K562 (cell line): ENCODE results near the gene FGFBP2. TPM values are rescaled to one million over a fixed set of nuclear protein-coding genes. Genes with fewer than 3 reads are reported as not detected.
"Not testable (repeated sequence)": the region's sequence is repeated elsewhere in the genome, so short reads cannot be mapped to it uniquely, and the experiment has no call there.

ENCODE experiments used
- ATAC-seq: fragments of 200-7000 bp; cut with Tn5 transposase; 3 replicates; pipeline ENCODE4 v1.9.1; 2020; ENCODE audit warnings: moderate library complexity
- BruUV-seq: library from RNA; stranded (reverse); fragments of 400-500 nt; replicated peaks from 2 replicates; lab custom pipeline; 2021; lab: Mats Ljungman, UMichigan
- CTCF ChIA-PET: fragments of 300-600 bp; formaldehyde crosslinking; extraction: SDS; loops from one replicate; lab custom pipeline; 2021; ENCODE audit warnings: low intra/inter-chr PET ratio; lab: Yijun Ruan, JAX
- POLR2A ChIA-PET: fragments of 300-600, 350-650 bp; sonication (Branson Sonifier 250); formaldehyde crosslinking; extraction: SDS; loops from one replicate; lab custom pipeline; 2021; ENCODE audit warnings: antibody characterized with exemption, inconsistent platforms; lab: Yijun Ruan, JAX
- DNase-seq, 4 experiments: peaks; one replicate each; pipeline versions ENCODE4 v3.0.0 to v3.0.0-alpha.2; 2011 to 2018; ENCODE audit warnings: low spot score in 3 of 4, mixed read lengths in 3 of 4; ENCODE audit errors: extremely low read depth in 1 of 4
- FAIRE-seq: peaks from 2 replicates; lab custom pipeline; 2011; peaks lifted over from hg19 to GRCh38; lab: Jason Lieb, UNC
- H2AFZ ChIP-seq: 2 replicates; pipeline ENCODE4 v1.6.0; 2011; ENCODE audit warnings: low read depth, low read length, control low read depth, inconsistent platforms
- H3K27ac ChIP-seq: fragments of 200-600 bp; 3 replicates; pipeline ENCODE4 v1.8.0; 2011; ENCODE audit warnings: low read depth, mild to moderate bottlenecking, control low read depth, inconsistent platforms, low read length, moderate library complexity, mixed read lengths; ENCODE audit errors: extremely low read depth
- H3K27me3 ChIP-seq, 2 experiments: fragments of 300-600 bp in 1 of 2; 2 replicates in 1 of 2; 3 replicates in 1 of 2; pipeline versions ENCODE4 v1.6.0 to v1.8.0; 2011; ENCODE audit warnings: inconsistent platforms in 2 of 2, low read length in 2 of 2, mild to moderate bottlenecking in 1 of 2, mixed read lengths in 1 of 2, moderate library complexity in 1 of 2; ENCODE audit not compliant: control insufficient read depth in 2 of 2, insufficient read depth in 2 of 2
- H3K36me3 ChIP-seq: fragments of 300-600 bp; 3 replicates; pipeline ENCODE4 v1.8.0; 2011; ENCODE audit warnings: mild to moderate bottlenecking, low read length, inconsistent platforms; ENCODE audit not compliant: control insufficient read depth, insufficient read depth
- H3K4me1 ChIP-seq, 2 experiments: fragments of 200-600 bp in 1 of 2; replicated peaks in 1 of 2; 2 replicates in 1 of 2; 3 replicates in 1 of 2; pipeline versions ENCODE4 v1.5.1 to v1.8.0; 2011; ENCODE audit warnings: inconsistent platforms in 2 of 2, low read length in 2 of 2, mild to moderate bottlenecking in 1 of 2, mixed read lengths in 1 of 2, moderate library complexity in 1 of 2; ENCODE audit not compliant: control insufficient read depth in 2 of 2, insufficient read depth in 2 of 2
- H3K4me2 ChIP-seq: 2 replicates; pipeline ENCODE4 v1.6.1; 2011; ENCODE audit warnings: low read length, control low read depth, inconsistent platforms, mixed read lengths; ENCODE audit not compliant: insufficient read depth
- H3K4me3 ChIP-seq: fragments of 200-600 bp; sonication (generic), shearing (Covaris generic); 2 replicates; pipeline ENCODE4 v1.5.1; 2016; ENCODE audit warnings: control low read depth, inconsistent platforms
- H3K79me2 ChIP-seq: fragments of 200-600 bp; 3 replicates; pipeline ENCODE4 v1.8.0; 2011; ENCODE audit warnings: low read length, inconsistent platforms; ENCODE audit not compliant: control insufficient read depth, insufficient read depth
- H3K9ac ChIP-seq, 2 experiments: 2 replicates each; pipeline versions ENCODE4 v1.6.0 to v1.6.1; 2011; ENCODE audit warnings: low read depth in 2 of 2, low read length in 2 of 2, control low read depth in 1 of 2, inconsistent platforms in 1 of 2, mild to moderate bottlenecking in 1 of 2, mixed read lengths in 1 of 2; ENCODE audit not compliant: insufficient read depth in 1 of 2
- H3K9me1 ChIP-seq: one replicate; pipeline ENCODE4 v1.6.0; 2011; ENCODE audit warnings: inconsistent platforms, mild to moderate bottlenecking, low read length, moderate library complexity; ENCODE audit not compliant: control insufficient read depth, insufficient read depth
- H3K9me3 ChIP-seq: replicated peaks from 2 replicates; pipeline ENCODE4 v1.5.1; 2011; ENCODE audit warnings: low read depth, low read length, inconsistent platforms; ENCODE audit not compliant: control insufficient read depth, insufficient read depth
- H4K20me1 ChIP-seq: replicated peaks from 2 replicates; pipeline ENCODE4 v1.6.1; 2011; ENCODE audit warnings: low read length, inconsistent platforms, mixed read lengths; ENCODE audit not compliant: control insufficient read depth, insufficient read depth
- ARHGAP35 ChIP-seq: fragments of 450-650 bp; IDR thresholded peaks from 2 replicates; pipeline ENCODE4 v1.6.1; 2018; ENCODE audit not compliant: partially characterized antibody
- GTF2E2 ChIP-seq: fragments of 200-800 bp; sonication (Bioruptor generic); IDR thresholded peaks from 2 replicates; pipeline ENCODE4 v1.6.1; 2016; ENCODE audit warnings: missing genetic modification characterization, missing compliant biosample characterization
- NR2F6 ChIP-seq: fragments of 450-650 bp; formaldehyde crosslinking; IDR thresholded peaks from 2 replicates; pipeline ENCODE4 v1.4.0; 2020; ENCODE audit warnings: mild to moderate bottlenecking
- PTBP1 ChIP-seq: fragments of 200-400 bp; formaldehyde crosslinking; IDR thresholded peaks from 2 replicates; pipeline ENCODE4 v1.6.1; 2017; ENCODE audit warnings: low read depth, low read length
- RFX5 ChIP-seq: IDR thresholded peaks from 2 replicates; pipeline ENCODE4 v1.6.1; 2011; ENCODE audit warnings: low read depth, mild to moderate bottlenecking, improper control_type of control experiment, low read length
- SMC3 ChIP-seq: conservative IDR thresholded peaks from 2 replicates; pipeline ENCODE4 v1.6.1; 2011; ENCODE audit warnings: low read depth, low read length, improper control_type of control experiment; ENCODE audit not compliant: insufficient read depth
- TSHZ1 ChIP-seq: fragments of 250-450 bp; sonication (Bioruptor Pico); IDR thresholded peaks from 2 replicates; pipeline ENCODE4 v1.4.0; 2020; ENCODE audit warnings: mild to moderate bottlenecking, moderate library complexity
- WGBS: fragments of 100-300 bp; shearing (Covaris generic); methylation state at CpG from one replicate; pipeline ENCODE4 v1.1.6; 2016; ENCODE audit warnings: low coverage, mixed read lengths; ENCODE audit not compliant: insufficient coverage; ENCODE audit errors: missing lambda C conversion rate; 5-methylcytosine and 5-hydroxymethylcytosine counted together
- in situ Hi-C: fragments of 300-500 bp; cut with MboI; formaldehyde crosslinking; loops from 4 replicates; pipeline ENCODE4 v1.15.0; 2018; ENCODE audit warnings: inconsistent platforms, mixed read lengths
- intact Hi-C: fragments of 100-400 bp; cut with micrococcal nuclease; formaldehyde crosslinking; loops from 2 replicates; pipeline ENCODE4 v1.14.2; 2022
- polyA plus RNA-seq, 8 experiments: library from polyadenylated mRNA; depleted of rRNA in 4 of 8; stranded (reverse) in 5 of 8; unstranded in 3 of 8; fragments of >200 nt; fragmentation: Nextera tagmentation in 2 of 8; fragmentation: Illumina TruSeq in 1 of 8; extraction: Ambion mirVana in 2 of 8; extraction: Trizol in 1 of 8; gene quantifications; 2 replicates each; pipeline versions ENCODE4 v1.2.1 to v1.2.3, GENCODE V29; 2011 to 2014; ENCODE audit warnings: inconsistent platforms in 1 of 8, missing spikeins in 1 of 8
- total RNA-seq, 7 experiments: library from RNA; depleted of rRNA in 6 of 7; stranded (reverse); fragments of >200 nt in 6 of 7; fragmentation: Illumina TruSeq in 2 of 7; extraction: Trizol in 2 of 7; gene quantifications; 2 replicates each; pipeline versions ENCODE4 v1.2.1 to v1.2.3, GENCODE V29; 2011 to 2021; ENCODE audit warnings: low replicate concordance in 1 of 7
- TF ChIP-seq, protein P1 (sequence below): fragments of 250-450 bp; sonication (Bioruptor Pico); IDR thresholded peaks from 2 replicates; pipeline ENCODE4 v1.4.0; 2020; ENCODE audit warnings: borderline replicate concordance

FGFBP2 gene
- total and polyA plus RNA-seq, 9 of the 15 experiments (the other 6 are each of a cell fraction or from before 2014, with no cell fraction given): not detected

DNA sequence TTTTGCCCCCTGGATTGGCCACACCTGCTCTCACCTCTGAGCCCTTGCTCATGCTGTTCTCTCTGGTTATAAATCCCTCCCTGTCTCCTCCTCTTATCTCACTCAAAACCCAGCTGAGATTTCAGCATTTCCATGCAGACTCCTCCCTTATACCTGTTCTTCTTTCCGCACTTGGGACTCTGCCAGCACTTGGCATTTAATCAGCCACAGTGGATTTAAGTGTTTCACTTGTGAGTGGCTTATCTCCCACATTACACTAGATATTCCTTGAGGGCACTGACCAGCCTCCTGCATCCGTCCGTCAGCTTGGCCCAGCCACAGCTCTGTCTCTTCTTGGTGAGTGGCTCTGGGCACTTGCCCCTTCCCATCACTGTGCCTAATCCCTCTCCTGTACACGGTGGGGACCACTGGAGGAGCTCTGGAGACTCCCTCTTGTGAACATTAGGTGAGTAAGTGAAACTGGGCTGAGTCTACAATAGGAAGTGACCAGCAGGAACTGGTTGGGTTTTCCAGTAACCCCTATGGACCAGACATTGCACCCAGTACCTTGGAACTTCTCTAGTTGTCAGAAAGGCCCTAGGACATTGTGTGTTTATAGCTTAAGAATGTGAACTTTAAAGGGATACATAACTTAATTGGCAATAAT, 44.4 kb downstream of the FGFBP2 start (continued):
- TF ChIP-seq PTBP1: no peak

- Histone ChIP-seq H3K4me2 (no peak overlapping the region), H3K27me3 (peaks cover 0 to 8% of the 10 kb centered on the region in 2 experiments; a peak in 2 of 5 replicates), H3K4me1 (no peaks in the 10 kb centered on the region), H3K4me3 (no peak overlapping the region), H3K9ac (no peak overlapping the region), H3K9me3 (no peaks in the 10 kb centered on the region), H3K27ac (no peak overlapping the region), H4K20me1 (no peaks in the 10 kb centered on the region), H3K9me1 (no peaks in the 10 kb centered on the region), H3K79me2 (no peaks in the 10 kb centered on the region), H2AFZ (no peak overlapping the region), H3K36me3 (no peaks in the 10 kb centered on the region)
- intact Hi-C loops: no loop called here
- WGBS: 2% methylated on average over 2 of the region's 2 CpGs
- ChIA-PET POLR2A (interaction anchor here (1.0 kb wide), 1 partner anchor 14 kb away, joined by 3 read pairs; no protein-coding TSS in a partner anchor), CTCF (no interaction called here)
- ATAC-seq (no peak), DNase-seq (no peak), FAIRE-seq (no peak)
- TF ChIP-seq ARHGAP35 (no peak), GTF2E2 (tag) (no peak), NR2F6 (no peak), SMC3 (no peak), TSHZ1 (CRISPR knock-in tag) (no peak), RFX5 (no peak)
- TF ChIP-seq, protein P1, sequence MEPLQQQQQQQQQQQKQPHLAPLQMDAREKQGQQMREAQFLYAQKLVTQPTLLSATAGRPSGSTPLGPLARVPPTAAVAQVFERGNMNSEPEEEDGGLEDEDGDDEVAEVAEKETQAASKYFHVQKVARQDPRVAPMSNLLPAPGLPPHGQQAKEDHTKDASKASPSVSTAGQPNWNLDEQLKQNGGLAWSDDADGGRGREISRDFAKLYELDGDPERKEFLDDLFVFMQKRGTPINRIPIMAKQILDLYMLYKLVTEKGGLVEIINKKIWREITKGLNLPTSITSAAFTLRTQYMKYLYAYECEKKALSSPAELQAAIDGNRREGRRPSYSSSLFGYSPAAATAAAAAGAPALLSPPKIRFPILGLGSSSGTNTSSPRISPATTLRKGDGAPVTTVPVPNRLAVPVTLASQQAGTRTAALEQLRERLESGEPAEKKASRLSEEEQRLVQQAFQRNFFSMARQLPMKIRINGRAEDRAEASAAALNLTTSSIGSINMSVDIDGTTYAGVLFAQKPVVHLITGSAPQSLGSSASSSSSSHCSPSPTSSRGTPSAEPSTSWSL (CRISPR knock-in tag): no peak
- in situ Hi-C loops: no loop called here
- no TSS peak for BruUV-seq
Observed at GRCh38 chr4:15917297-15917696, 45.7 kb downstream of the FGFBP2 start.

DNA sequence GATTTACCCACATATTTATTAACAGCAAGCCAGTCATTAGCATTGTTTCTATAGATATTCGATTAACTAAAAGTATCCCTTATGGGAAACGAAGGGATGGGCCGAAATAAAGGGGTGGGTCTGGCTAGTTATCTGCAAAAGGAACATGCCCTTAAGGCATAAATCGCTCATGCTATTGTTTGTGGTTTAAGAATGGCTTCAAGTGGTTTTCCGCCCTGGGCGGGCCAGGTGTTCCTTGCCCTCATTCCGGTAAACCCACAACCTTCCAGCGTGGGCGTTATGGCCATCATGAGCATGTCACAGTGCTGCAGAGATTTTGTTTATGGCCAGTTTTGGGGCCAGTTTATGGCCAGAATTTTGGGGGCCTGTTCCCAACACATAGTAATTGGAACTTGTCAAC, 46.6 kb downstream of the FGFBP2 start:
- in situ Hi-C loops, FAIRE-seq, DNase-seq, H3K79me2 ChIP-seq, H4K20me1 ChIP-seq, H2AFZ ChIP-seq, H3K9me1 ChIP-seq, ATAC-seq, POLR2A ChIA-PET, CTCF ChIA-PET, H3K4me3 ChIP-seq, intact Hi-C loops, H3K27ac ChIP-seq, BruUV-seq, H3K36me3 ChIP-seq, H3K27me3 ChIP-seq, H3K9me3 ChIP-seq, H3K9ac ChIP-seq, H3K4me1 ChIP-seq, H3K4me2 ChIP-seq: not testable (repeated sequence)
- WGBS: 0% methylated on average over 8 of the region's 9 CpGs
